Measurements from ENCODE around the gene PAIP2B.
"Not testable (repeated sequence)": the region's sequence is repeated elsewhere in the genome, so short reads cannot be mapped to it uniquely, and the experiment has no call there.

Gene PAIP2B

DNA sequence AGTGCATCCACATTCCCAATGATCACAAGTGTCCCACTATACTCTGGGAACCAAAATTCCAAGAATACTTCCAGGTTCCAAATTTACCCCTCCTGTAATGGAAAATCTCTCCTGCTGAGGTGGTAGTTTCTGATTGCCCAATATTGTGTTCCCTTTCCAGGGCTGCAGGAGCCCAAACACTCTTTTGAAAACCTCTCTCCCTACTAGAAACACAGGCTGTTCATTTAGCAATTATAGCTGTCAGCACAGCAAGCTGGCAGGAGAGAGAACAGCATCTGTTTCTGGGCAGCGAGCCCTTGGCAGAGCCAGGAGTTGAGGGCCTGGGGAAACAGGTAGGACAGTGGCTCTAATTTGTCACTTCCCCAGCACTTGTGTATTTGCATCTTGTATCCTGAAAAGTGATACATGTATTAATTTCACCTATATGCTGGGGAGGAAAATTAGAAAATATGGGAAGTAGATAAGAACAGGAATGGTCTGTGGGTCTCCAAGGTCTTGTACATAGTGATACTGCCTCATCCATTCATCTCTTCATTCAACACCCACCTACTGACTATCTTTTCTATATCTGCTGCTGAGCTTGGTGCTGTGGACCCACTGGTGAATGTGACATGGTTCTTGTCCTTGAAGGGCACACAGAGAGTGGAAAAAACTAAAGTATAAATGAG lies 16.9 kb upstream of the PAIP2B start:
- Histone ChIP-seq H3K4me1 (ENCODE audit: insufficient read depth, low read length) (no peaks in the 10 kb centered on the region), H3K9me3 (ENCODE audit: low read length) (no peaks in the 10 kb centered on the region), H3K4me3 (ENCODE audit: low read depth in 1 of 2, low read length in 2 of 2) (no peak overlapping the region), H3K27ac (ENCODE audit: low read depth, low read length) (no peak overlapping the region), H3K36me3 (ENCODE audit: insufficient read depth, low read length) (no peaks in the 10 kb centered on the region), H3K27me3 (ENCODE audit: control insufficient read depth in 1 of 2, insufficient read depth in 2 of 2, low read length in 2 of 2) (no peaks in the 10 kb centered on the region), H3K9ac (ENCODE audit: low read length) (no peak overlapping the region)

DNA sequence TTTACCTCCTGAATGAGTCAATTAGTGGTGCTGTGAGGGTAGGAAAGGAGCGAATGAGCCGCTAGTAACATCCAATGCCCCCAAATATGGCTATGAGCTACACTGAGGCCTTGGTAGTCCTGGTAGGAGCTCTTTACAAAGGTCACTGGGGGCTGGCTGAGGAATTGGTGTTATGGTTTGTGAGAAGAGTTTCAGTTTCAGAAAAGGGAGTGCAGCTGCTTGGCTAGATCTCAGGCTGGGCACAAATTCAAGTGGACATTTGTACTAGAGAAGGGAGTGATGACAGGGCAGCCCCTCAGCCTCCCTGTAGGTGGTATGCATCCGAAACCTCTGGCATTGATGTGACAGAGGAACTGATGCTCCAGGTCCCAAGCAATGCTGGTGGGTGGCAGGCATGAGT lies 13.9 kb upstream of the PAIP2B start:
- H3K9me3 ChIP-seq (ENCODE audit: low read length): no peaks in the 10 kb centered on the region

DNA sequence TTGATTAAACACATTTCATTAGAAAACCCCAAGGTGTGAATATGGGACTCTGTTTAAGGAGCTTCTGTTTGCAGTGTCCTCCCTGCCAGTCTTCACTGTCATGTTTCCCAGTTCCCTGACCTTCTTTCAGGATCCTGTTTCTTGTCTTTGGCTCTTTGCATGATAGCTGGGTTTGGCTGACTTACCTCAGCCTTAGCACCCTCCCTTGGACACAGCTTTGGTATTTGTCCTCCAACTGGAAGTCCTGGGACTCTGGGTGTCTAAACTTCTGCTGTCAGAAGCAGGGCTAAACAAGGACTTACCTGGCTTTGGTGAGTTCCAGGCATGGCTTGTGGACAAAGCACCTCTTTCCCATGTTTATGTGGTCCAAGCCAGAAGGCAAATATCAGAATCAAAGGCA lies 11.2 kb upstream of the PAIP2B start:
- no peaks in the 10 kb centered on the region for H3K4me1 ChIP-seq (ENCODE audit: insufficient read depth, low read length)
- H3K9ac ChIP-seq (ENCODE audit: low read length): no peak overlapping the region

More for the DNA sequence above, 13.9 kb upstream of the PAIP2B start:
- no peaks in the 10 kb centered on the region for H3K27me3 ChIP-seq (ENCODE audit: control insufficient read depth in 1 of 2, insufficient read depth in 2 of 2, low read length in 2 of 2)
- H3K4me1 ChIP-seq (ENCODE audit: insufficient read depth, low read length): no peaks in the 10 kb centered on the region
- H3K4me3 ChIP-seq (ENCODE audit: low read depth in 1 of 2, low read length in 2 of 2): no peak overlapping the region
- no peak overlapping the region for H3K27ac ChIP-seq (ENCODE audit: low read depth, low read length)
- no peak overlapping the region for H3K9ac ChIP-seq (ENCODE audit: low read length)
- no peaks in the 10 kb centered on the region for H3K36me3 ChIP-seq (ENCODE audit: insufficient read depth, low read length)

DNA sequence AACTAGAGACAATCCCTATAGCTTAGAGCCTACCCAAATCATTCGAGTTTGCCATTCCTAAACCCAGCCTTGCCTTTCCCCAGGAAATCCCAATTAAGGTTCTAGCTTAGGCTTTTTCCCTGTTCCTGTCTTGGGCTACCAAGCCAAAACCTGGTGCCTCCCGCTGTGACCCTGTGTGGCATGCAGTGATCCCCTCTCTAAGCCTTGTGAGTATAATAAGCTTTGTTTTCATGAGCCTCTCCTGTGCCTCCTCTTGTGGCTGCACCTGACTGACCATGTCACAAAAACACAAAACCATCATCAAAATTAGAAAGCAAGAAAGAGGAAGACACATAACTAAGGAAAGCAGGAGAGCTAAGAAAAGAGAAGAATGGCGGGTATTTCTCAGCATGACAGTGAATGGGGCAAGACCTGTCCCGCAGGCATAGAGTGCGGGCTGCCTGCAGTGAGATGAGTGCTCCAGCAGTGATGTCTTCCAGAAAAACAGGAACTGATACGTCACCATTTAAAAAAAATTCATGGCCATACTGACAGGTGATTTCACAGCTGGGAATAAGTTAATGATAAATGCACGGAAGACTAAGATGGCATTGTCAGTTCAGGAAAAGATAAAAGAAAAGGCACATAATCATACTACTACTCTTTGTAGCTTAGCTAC lies 9.2 kb upstream of the PAIP2B start:
- H3K9me3 ChIP-seq (ENCODE audit: low read length): no peaks in the 10 kb centered on the region
- H3K9ac ChIP-seq (ENCODE audit: low read length): no peak overlapping the region
- no peak overlapping the region for H3K4me3 ChIP-seq (ENCODE audit: low read depth in 1 of 2, low read length in 2 of 2)
- H3K36me3 ChIP-seq (ENCODE audit: insufficient read depth, low read length): no peaks in the 10 kb centered on the region
- no peak overlapping the region for H3K27ac ChIP-seq (ENCODE audit: low read depth, low read length)
- H3K27me3 ChIP-seq (ENCODE audit: control insufficient read depth in 1 of 2, insufficient read depth in 2 of 2, low read length in 2 of 2): no peaks in the 10 kb centered on the region
- no peaks in the 10 kb centered on the region for H3K4me1 ChIP-seq (ENCODE audit: insufficient read depth, low read length)

More for the DNA sequence above, 11.2 kb upstream of the PAIP2B start:
- Histone ChIP-seq H3K36me3 (ENCODE audit: insufficient read depth, low read length) (no peaks in the 10 kb centered on the region), H3K27me3 (ENCODE audit: control insufficient read depth in 1 of 2, insufficient read depth in 2 of 2, low read length in 2 of 2) (no peaks in the 10 kb centered on the region), H3K9me3 (ENCODE audit: low read length) (no peaks in the 10 kb centered on the region), H3K4me3 (ENCODE audit: low read depth in 1 of 2, low read length in 2 of 2) (no peak overlapping the region), H3K27ac (ENCODE audit: low read depth, low read length) (no peak overlapping the region)

DNA sequence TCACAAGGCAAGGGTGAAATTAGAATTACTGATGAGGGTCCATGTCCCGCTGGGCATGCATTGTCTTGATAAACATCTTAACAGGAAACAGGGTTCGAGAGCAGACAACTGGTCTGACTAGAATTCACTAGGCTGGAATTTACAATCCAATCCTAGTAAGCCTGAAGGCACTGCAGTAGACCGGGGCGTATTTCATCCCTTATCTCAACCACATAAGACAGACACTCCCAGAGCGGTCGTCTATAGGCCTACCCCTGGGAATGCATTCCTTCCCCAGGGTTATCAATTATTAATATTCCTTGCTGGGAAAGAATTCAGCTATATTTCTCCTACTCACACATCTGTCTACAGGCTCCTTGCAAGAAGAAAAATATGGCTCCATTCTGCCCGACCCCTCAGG lies 6.2 kb upstream of the PAIP2B start:
- H3K9me3 ChIP-seq (ENCODE audit: low read length); H3K27me3 ChIP-seq (ENCODE audit: control insufficient read depth in 1 of 2, insufficient read depth in 2 of 2, low read length in 2 of 2); H3K4me3 ChIP-seq (ENCODE audit: low read depth in 1 of 2, low read length in 2 of 2); H3K27ac ChIP-seq (ENCODE audit: low read depth, low read length); H3K4me1 ChIP-seq (ENCODE audit: insufficient read depth, low read length); H3K9ac ChIP-seq (ENCODE audit: low read length); H3K36me3 ChIP-seq (ENCODE audit: insufficient read depth, low read length): not testable (repeated sequence)

DNA sequence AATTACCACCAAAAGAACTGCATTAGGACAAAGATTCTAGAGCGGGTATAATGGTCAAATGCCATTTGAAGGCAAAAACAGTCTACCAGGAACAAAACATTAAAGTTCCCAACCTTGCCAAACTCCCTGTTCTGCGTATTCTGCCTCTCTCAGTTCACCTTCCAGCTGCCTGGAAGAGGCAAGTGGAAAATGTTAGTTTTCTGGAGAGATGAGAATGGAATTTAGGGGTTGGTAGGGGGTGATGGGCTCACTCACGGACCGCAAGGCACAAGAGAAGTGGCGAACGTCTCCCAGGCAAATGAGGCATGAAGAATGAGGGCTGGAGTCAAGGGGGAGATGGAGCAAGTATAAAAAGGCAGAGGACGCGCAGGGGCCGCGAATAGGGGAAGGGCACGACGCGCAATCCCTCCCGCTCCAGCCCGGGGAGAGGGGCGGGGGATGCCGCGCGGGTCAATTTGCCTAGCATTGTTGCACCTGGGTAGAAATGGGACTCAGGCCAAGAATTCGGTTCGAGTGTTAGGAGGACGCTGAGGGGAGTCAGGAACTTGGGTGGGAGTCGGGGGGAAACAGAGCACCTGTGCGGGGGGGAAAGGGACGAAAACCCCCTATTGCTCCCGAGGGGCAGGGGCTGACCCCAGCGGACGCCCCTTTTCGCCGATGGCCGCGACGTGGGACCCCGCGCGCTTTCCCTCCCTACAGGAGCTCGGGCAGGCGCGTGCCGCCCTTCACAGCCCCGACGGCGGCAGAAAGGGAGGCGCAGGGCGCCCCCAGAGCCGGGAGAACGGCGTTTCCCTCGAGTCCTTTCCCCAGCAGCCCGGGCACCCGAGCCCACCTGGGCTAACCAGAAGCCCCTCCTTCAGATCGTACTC lies 573 bp downstream of the PAIP2B start:
- no peaks in the 10 kb centered on the region for H3K36me3 ChIP-seq (ENCODE audit: insufficient read depth, low read length)
- H3K27ac ChIP-seq (ENCODE audit: low read depth, low read length): peak overlapping the region; percentile 79
- H3K4me1 ChIP-seq (ENCODE audit: insufficient read depth, low read length): no peaks in the 10 kb centered on the region
- no peaks in the 10 kb centered on the region for H3K27me3 ChIP-seq (ENCODE audit: control insufficient read depth in 1 of 2, insufficient read depth in 2 of 2, low read length in 2 of 2)
- no peaks in the 10 kb centered on the region for H3K9me3 ChIP-seq (ENCODE audit: low read length)
- peak overlapping the region; percentile 64 for H3K9ac ChIP-seq (ENCODE audit: low read length)
- H3K4me3 ChIP-seq (ENCODE audit: low read depth in 1 of 2, low read length in 2 of 2): peak overlapping the region; percentile 87 to 96

DNA sequence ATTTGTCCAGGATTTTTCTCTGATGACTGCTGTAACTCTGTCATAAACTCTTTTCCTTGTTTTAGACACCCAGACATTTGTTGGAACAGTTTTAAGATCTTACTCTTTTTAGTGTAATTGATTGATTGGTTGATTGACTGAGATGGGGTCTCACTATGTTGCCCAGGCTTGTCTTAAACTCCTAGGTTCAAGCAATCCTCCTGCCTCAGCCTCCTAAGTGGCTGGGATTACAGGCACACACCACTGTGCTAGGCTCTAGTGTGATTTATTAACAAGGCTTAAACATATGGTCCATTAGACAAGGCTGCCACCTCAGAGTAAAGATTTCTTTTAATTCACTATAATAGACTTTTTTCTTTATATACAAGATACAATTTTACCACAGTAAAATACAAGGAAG lies 2.0 kb downstream of the PAIP2B start:
- H3K9me3 ChIP-seq (ENCODE audit: low read length): no peaks in the 10 kb centered on the region
- no peaks in the 10 kb centered on the region for H3K4me1 ChIP-seq (ENCODE audit: insufficient read depth, low read length)
- no peaks in the 10 kb centered on the region for H3K27me3 ChIP-seq (ENCODE audit: control insufficient read depth in 1 of 2, insufficient read depth in 2 of 2, low read length in 2 of 2)
- no peak overlapping the region for H3K4me3 ChIP-seq (ENCODE audit: low read depth in 1 of 2, low read length in 2 of 2)
- no peaks in the 10 kb centered on the region for H3K36me3 ChIP-seq (ENCODE audit: insufficient read depth, low read length)
- no peak overlapping the region for H3K9ac ChIP-seq (ENCODE audit: low read length)
- H3K27ac ChIP-seq (ENCODE audit: low read depth, low read length): no peak overlapping the region

DNA sequence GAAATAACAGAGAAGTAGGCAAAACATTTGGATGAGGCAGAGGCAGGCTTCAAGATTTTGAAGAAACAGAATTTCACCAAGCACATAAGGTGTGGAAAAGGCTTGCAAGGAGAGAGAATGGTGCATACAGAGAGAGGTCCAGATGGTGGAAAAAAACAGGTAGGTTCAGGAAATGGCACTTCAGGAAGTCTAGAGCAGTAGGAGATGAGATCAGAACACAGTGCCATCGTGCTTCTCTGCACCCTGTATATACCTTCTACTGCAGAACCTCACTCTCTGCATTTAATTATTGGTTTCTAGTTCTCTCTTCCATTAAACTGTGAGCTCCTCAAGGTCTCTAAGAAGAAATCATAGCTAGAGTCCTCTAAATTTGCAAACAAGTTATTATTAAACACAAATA lies 2.4 kb downstream of the PAIP2B start:
- no peaks in the 10 kb centered on the region for H3K4me1 ChIP-seq (ENCODE audit: insufficient read depth, low read length)
- H3K27ac ChIP-seq (ENCODE audit: low read depth, low read length): no peak overlapping the region
- no peaks in the 10 kb centered on the region for H3K36me3 ChIP-seq (ENCODE audit: insufficient read depth, low read length)
- H3K9ac ChIP-seq (ENCODE audit: low read length): no peak overlapping the region
- H3K4me3 ChIP-seq (ENCODE audit: low read depth in 1 of 2, low read length in 2 of 2): no peak overlapping the region
- no peaks in the 10 kb centered on the region for H3K9me3 ChIP-seq (ENCODE audit: low read length)
- H3K27me3 ChIP-seq (ENCODE audit: control insufficient read depth in 1 of 2, insufficient read depth in 2 of 2, low read length in 2 of 2): no peaks in the 10 kb centered on the region

DNA sequence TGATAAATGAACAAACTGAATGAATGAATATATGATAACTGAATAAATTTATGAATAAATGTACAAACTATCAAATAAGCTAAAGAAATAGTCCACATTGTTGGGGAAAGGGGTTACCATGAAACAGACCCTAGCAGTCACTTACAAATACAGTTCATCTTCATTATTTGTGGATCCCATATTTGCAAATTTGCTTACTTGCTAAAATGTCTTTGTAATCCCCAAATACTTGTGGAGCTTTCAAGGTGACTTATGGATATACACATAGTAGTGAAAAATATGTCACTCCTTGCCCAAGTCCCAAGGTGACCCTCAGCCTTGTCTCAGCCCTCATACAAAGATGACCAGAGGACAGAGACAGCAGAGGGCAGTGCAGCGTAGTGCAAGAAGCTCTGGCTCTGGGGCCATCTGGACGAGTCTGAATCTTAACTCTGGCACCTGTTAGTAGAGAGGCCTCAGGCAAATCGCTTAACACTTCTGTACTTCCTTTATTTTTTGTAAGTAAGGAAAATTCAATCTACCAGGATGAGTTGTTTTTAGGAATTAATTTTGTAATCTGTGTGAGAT lies 3.1 kb downstream of the PAIP2B start:
- Histone ChIP-seq H3K27me3 (ENCODE audit: control insufficient read depth in 1 of 2, insufficient read depth in 2 of 2, low read length in 2 of 2) (no peaks in the 10 kb centered on the region), H3K9ac (ENCODE audit: low read length) (no peak overlapping the region), H3K4me3 (ENCODE audit: low read depth in 1 of 2, low read length in 2 of 2) (no peak overlapping the region), H3K27ac (ENCODE audit: low read depth, low read length) (no peak overlapping the region), H3K4me1 (ENCODE audit: insufficient read depth, low read length) (no peaks in the 10 kb centered on the region), H3K9me3 (ENCODE audit: low read length) (no peaks in the 10 kb centered on the region), H3K36me3 (ENCODE audit: insufficient read depth, low read length) (no peaks in the 10 kb centered on the region)

DNA sequence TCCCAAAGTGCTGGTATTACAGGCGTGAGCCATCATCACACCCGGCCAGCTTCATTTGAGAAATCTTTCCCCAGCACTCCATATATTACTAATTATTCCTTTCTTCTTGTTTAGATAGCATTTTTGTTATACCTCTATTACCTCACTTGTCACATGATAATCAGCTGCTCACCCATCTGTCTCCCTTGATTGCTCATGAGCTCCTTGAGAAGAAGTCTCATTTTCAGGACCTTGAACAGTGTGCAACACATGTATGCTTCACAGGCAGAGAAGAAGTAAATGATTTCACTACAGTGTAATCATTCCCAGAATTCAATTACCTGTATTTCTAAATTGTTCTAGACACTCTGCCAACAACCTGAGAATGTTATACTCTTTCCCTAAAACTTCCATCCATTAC lies 6.2 kb downstream of the PAIP2B start:
- no peaks in the 10 kb centered on the region for H3K36me3 ChIP-seq (ENCODE audit: insufficient read depth, low read length)
- no peak overlapping the region for H3K9ac ChIP-seq (ENCODE audit: low read length)
- no peak overlapping the region for H3K27ac ChIP-seq (ENCODE audit: low read depth, low read length)
- H3K27me3 ChIP-seq (ENCODE audit: control insufficient read depth in 1 of 2, insufficient read depth in 2 of 2, low read length in 2 of 2): no peaks in the 10 kb centered on the region
- H3K9me3 ChIP-seq (ENCODE audit: low read length): no peaks in the 10 kb centered on the region
- no peak overlapping the region for H3K4me3 ChIP-seq (ENCODE audit: low read depth in 1 of 2, low read length in 2 of 2)
- H3K4me1 ChIP-seq (ENCODE audit: insufficient read depth, low read length): no peaks in the 10 kb centered on the region

DNA sequence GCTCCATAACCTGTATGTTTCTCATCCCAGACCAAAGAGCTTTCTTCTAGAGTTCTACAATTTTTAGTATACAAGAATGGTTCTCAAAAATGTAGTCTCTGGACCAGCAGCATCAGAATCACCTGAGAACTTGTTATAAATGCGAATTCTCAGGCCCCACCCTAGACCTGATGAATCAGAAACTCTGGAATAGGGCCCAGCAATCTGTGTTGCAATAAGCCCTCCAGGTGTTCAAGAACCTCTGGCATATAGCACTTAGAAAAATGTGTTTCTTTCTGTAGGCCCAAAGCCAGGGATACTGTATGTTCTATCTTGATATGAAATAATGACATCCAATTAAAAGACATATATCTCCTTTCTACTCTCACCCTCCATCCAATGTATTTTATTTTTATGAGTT lies 10.4 kb downstream of the PAIP2B start:
- H3K4me1 ChIP-seq (ENCODE audit: insufficient read depth, low read length): no peaks in the 10 kb centered on the region
- no peak overlapping the region for H3K27ac ChIP-seq (ENCODE audit: low read depth, low read length)
- no peak overlapping the region for H3K4me3 ChIP-seq (ENCODE audit: low read depth in 1 of 2, low read length in 2 of 2)
- no peaks in the 10 kb centered on the region for H3K9me3 ChIP-seq (ENCODE audit: low read length)
- no peaks in the 10 kb centered on the region for H3K27me3 ChIP-seq (ENCODE audit: control insufficient read depth in 1 of 2, insufficient read depth in 2 of 2, low read length in 2 of 2)
- no peak overlapping the region for H3K9ac ChIP-seq (ENCODE audit: low read length)
- H3K36me3 ChIP-seq (ENCODE audit: insufficient read depth, low read length): no peaks in the 10 kb centered on the region

Data from muscle layer of colon (tissue), 2 donors.